Posterior cingulate gyrus (tissue), 11 donors: ENCODE measurements around the gene GALNT14.

ENCODE experiments used
- DNase-seq, 10 donors: peaks; one replicate each; pipeline versions ENCODE4 v3.0.0 to v3.0.0-alpha.2; 2020 to 2021; ENCODE audit warnings: mixed read lengths in 3 of 10
- intact Hi-C: fragments of 100-400 bp; cut with DNase I; formaldehyde crosslinking; loops from one replicate; pipeline ENCODE4 v1.15.1; 2023

The GALNT14 gene

DNA sequence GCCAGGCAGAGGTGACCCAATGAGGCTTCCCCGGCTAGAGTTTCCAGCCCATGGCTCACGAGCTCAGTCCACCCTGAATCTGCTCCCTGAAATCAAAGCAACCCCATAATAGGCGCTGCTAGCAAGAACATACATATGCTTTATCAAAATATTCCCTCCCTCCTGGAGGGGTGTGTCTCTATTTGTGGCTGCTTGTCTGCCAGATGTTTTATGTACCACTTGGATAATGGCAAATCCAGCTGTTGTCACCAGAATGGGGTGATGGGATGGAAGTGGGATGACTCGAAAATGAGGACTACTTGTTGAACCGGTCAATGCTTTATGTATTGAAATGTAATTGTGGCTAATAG, 152.0 kb downstream of the GALNT14 start:
- intact Hi-C loops, result no loop called here

DNA sequence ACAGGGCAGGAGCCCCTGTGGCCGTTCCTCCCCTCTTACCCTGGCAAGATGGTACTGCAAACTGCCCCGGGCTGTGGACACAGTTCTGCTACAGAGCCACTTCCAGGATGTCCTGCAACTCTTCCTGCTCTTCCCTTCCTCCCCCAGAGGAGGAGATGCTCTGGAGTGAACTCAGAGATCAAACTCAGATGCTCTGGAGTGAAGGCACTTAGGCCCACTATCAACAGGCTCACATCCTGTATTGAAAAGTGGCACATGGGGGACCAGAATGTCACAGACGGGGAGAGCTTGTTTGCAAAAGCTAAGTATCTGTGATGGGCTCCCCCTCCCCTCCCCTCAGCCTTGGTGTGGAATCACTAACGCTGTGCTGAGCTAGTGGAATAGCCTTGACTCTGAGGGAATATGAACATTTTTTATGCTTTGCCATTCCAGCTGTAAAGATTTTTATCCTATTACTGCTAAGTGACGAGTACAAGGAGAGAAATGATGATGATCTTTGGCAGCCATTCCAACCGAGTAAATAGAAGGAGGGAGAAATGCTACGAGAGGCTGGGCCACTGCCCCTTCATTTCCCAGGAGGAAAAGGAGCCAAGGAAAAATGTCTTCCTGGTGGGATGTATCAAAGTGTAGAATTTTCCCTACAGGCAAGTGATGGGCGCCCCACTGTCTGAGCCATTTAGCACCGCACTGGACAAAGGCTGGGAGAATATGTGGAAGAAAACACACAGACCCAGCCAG, 152.6 kb downstream of the GALNT14 start:
- no peak for DNase-seq
- intact Hi-C loops, result no loop called here

More for the DNA sequence above, 152.0 kb downstream of the GALNT14 start:
- DNase-seq, result no peak

DNA sequence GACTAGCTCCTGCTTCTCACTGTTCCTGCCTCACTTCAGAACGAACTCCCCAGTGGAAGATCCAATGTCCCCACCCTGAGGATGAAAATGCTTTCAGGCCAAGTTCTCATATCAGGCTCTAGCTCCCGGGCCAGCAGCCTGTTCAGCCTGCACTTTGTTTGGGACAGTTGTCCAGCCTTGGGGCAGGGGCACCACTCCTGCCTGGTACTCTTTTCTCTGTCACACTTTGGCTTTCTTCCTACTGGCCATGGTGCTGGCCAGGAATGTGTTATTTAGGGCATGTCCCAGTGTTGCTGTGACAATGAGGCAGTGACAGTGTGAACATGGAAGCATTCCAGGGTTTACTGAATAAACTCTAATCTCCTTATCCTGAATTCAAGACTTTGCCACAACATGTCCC, 154.1 kb downstream of the GALNT14 start:
- intact Hi-C loops, result no loop called here
- no peak for DNase-seq

DNA sequence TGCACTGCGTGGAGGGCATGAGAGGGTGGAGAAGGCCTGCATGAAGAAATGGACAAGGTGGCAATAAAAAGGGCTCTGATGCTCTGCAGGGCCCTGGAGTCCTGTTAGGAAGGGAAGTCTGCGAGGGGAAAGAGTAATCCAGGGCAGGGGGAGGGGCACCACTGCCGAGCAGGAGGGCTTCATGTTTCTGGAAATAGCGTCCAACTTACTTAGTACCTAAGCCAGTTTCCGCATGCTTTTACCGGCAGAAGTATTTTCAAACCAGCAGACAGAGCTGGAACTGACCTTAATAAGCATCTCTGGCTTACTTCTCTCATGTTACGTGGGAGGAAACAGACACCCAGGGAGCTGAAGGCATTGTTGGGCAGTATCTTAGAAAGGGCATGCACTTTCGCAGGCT, 156.7 kb downstream of the GALNT14 start:
- DNase-seq, result no peak
- intact Hi-C loops, result no loop called here

DNA sequence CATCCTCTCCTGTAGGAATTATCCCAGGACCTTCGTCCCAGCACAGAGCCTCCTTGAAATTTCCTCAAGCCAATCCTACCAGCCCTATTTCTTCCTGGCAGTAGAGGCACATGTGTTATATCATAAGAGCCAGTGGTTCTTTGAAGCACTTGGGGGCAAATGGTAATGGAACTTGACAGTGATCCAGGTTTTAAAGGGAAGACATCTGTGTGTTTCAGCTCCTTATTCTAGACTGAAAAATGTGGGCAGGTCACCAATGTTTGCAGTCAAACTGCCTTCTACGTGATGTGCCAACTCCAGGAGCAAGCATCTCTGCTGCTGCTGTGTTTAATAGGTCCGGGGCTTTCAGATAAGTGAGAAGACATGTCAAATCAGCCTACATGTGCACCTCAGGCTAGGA, 157.1 kb downstream of the GALNT14 start:
- DNase-seq, result no peak
- intact Hi-C loops, result no loop called here

DNA sequence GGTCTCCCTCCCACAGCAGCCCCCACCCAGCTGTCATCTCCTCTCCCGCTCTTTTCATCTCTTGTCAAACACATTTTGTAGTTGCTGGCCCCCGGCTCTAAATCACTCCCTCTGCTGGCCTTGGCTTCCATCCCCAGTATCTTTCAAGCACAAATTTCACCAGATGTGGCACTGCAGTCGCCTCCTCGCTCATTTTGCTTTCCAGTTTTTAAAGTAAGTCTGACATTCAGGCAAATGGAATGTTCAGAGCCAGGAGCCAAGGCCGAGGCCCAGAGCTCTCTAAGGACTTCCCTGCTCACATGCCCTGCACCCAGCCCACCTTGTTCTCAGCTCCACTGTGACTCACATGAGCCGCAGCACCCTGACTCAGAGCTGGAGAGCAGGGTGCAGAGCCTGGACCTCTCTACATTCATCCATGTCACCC, 158.4 kb downstream of the GALNT14 start:
- DNase-seq, result no peak

DNA sequence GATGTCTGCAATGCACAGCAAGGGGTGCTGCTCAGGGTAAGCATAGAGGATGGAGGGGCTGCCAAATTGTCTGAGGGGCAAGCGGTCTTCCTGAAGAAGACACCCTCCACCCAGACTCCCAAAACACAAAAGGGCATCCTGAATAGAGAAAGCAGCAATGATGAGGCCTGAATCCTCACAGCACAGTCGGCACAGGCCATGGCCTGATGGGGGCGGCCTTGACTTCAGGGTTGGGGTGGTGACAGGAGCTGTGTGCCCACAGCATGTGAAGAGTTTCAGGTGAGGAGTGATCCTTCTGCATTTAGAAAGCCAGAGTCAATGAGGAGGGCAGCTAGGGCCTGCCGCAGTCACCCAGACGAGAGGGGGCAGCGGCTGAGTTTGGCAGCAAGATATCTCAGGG, 159.4 kb downstream of the GALNT14 start:
- no peak for DNase-seq
- intact Hi-C loops, result no loop called here

More for the DNA sequence above, 158.4 kb downstream of the GALNT14 start:
- intact Hi-C loops, result no loop called here

DNA sequence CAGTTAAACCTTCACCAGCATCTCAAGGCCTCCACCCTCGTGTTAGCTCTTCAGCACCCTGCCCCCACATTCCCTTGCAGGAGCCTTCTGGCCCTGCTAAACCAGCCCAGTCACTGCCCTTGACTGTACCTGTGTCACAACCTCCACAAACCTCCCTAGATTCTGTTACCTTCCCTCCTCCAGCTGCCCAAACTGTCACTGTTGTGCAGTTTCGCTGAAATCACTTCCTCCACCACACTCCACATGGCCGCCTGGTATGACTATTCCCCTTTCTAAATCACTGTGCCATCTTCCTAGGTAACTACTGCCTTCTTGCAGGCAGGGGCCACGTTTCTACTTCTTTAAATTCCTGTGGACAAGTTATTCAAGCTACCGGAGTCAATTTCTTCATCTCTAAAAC, 160.2 kb downstream of the GALNT14 start:
- DNase-seq, result no peak
- intact Hi-C loops, result no loop called here

DNA sequence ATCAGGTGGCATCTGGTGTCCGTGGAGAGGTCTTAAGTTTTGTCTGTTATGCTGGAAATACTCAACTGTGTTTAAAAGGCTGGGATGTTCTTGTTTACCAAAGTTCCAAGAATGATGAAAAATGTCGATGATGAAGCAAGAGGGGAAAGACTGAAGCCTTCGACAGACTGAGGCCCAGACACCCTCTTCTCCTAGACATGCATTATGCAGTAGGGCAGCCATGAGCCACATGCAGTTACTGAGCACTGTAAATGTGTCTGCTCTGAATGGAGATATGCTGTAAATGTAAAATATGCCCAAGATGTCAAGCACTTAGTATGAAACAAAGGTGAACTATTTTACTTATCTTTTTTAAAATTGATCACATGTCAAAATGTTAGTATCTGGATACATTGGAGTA, 163.1 kb downstream of the GALNT14 start:
- intact Hi-C loops, result no loop called here
- DNase-seq, result no peak

DNA sequence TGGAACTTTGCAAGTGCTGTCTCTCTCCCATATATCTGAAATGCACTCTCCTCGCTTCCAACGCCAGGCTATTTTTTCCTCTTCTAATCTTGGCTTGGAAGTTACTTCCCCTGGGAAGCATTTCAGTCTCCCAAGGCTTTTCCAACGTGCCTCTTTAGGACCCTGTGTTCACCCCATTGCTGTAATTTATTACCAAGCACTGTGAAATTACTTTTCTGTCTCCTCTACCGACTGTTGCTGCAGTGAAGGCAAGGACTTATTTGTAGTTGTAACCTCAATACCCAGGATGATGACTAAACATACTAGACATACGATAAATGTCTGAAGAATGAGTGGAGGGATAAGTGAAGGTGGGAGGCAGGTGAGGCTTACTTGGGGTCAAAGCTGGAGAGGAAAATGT, 163.7 kb downstream of the GALNT14 start:
- DNase-seq, result no peak
- intact Hi-C loops, result no loop called here

DNA sequence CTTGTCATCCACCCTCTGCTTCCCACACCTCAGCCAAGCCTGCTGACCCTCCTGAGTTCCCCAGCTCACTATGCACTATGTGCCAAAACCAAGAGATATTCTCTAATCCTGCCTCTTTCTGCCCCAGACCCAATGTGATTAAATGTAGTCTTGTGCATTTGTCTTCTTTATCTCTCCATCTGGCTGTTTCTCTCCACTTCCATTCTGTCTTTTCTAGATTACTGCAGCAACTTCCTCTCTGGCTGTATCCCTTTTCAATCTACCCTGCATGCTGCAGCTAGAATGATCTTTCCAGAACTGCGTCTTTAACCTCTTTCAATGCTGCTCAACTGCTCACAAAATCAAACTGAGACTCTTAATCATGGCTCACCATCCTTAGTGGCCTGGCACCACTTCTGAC, 164.1 kb downstream of the GALNT14 start:
- intact Hi-C loops, result no loop called here
- no peak for DNase-seq

DNA sequence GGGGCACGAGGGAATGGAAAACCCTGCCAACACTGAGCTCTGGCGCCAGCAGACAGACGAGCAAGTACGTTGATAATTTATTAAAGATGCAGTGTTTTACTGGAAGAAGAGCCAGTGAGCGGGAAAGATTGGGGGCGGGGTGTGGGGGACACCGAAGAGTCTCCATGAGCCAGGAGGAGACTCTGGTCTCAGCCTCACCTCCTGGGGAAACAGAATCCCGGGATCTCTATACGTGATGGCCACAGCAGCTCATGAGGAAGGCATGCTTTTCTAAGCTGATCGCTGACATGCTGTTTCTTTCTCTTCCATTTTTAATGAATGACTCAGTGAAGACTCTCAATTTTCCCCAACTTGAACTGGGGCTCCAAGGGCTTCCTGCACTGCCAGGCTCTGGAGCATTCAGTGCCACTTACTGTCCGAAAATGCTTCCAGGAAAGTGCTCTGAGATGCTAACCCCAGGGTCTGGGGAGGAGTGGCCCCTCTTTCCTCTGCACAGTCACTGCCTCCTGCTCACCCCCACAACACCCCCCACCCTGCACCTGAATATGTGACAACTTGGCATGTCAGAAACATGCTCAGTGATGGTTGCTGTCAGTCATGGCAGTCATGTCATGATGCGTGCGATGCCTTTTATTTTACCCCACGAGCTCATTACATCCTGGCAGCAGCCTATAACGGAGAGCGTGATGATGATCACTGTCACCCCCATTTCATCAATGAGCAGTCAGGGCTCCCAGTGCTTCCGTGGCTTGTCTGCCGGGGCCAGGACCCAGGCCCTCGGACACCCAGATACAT, 166.8 kb downstream of the GALNT14 start:
- intact Hi-C loops, result no loop called here
- DNase-seq, result no peak

DNA sequence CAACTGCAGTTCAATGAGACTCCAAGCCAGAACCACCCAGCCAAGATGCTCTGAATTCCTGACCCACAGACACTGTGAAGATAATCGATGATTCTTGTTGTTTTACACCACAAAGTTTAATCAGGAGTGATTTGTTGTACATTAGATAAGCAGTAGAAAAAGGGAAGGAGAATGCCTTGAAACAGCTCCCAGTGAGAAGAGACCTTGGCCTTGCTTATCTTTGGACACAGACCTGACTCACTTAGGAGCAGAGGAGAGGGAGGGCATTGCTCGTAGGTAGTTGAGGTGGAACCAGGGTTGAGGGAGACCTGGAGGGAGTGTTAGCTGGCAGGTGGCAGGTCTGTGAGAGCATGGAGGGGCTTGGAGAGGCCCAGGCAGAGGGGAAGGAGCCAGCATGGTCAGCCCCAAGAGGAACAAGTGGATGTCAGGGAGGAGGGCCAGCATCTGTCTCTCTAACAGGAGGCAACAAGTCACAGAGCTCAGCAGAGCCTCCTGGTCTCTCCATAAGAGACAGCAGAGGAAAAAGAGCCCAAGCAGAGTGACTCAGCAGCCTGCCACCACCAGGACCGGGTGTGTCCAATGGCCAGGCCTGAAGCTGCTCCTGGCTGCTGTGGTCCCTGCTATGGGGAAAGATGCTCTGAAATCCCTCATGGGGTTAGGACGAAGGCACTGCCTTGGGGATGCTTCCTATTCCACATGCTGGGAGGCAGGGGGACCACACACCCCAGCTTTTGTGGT, 169.4 kb downstream of the GALNT14 start:
- intact Hi-C loops, result no loop called here
- no peak for DNase-seq

DNA sequence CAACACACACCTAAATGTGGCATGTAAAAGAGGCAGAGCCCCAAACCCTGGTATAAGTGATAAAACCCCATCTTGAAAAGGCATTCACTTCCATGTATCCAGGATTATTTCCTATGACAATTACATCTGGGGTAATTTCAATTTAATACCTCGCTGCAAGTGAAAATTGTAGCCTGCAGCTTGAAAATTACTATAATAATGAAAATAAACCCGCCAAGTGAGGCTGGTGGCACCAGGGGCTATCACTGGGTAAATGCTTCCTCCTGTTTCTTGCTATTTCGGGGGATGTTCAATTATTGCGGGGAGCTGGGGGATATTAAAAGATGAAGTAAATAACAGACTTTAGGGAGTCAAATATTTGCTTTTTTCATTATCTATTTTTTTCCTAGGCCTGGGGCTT, 171.5 kb downstream of the GALNT14 start:
- no peak for DNase-seq
- intact Hi-C loops, result no loop called here

DNA sequence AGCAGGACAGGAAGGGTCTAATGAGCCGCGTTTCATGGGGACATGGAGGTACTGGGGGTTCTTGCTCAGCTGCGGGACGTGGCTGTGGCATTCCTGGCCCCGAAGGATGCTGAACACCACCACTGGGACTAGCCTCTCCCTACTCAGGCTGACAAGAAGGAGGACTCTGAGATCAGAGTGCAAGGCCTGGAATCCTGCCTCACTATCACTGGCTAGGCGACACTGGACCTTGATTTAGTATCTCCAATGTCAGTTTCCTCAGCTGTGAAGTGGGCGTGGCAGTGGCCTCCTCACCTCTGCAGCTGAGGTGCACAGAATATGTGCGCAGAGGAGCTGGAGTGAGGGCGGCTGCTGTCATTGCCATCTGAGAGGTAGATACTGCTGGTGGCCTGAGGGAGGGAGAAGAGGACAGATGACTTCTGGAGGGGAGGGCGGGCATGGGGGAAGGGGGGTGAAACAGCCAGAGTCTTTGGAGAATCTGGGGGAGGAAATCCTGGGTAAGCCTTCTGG, 173.2 kb downstream of the GALNT14 start:
- DNase-seq, result no peak
- intact Hi-C loops, result no loop called here

DNA sequence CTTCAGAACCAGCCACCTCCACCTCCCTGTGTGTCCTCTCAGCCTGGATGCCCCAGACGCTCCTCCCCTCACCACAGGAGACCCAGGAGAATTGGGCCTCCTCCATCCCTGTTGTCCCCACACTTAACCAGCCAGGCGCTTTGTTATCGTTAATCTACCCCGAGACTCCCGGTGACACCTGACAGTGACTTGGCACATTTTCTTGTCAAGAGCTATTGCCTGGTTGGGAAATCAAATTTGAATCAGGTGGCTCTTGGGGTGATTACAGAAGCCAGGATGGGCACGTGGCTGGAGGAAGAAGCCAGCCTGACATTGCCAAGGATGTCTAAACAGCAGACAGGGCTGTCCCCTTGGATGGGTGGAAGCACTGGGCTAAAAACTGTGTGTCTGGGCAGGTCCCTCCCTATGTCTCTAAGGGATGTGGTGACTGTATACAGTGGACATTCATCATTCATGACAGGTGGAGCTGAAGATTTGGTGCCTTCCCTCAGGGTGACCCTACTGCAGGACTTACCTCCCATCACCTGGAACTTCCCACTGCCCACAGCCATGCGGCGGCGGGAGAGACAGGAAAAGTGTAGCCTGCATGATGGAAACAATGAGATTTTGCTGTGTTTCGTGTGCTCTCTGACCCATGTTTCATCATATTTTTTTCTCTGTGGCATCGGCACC, 173.8 kb downstream of the GALNT14 start:
- DNase-seq, result peak in 1 of 10 donors; percentile 55
- intact Hi-C loops, result no loop called here

DNA sequence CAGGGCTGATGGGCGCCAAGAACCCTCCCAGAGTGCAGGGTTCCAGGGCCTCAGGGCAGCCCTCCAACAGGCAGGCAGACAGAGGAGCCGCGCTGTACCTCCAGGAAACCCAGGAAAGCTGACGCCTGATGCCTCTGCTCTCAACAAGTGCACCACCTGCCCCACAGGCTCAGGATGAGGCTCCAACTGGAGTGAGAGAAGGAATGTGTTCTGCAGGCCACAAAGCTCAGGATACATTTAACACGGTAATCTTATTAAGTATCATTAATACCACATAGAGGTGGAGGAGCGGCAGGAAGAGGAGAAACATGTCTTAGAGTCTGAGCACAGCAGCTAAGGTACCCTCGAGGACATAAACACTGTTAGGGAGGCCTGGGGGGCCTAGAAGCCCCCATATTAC, 175.1 kb downstream of the GALNT14 start:
- no peak for DNase-seq
- intact Hi-C loops, result no loop called here

DNA sequence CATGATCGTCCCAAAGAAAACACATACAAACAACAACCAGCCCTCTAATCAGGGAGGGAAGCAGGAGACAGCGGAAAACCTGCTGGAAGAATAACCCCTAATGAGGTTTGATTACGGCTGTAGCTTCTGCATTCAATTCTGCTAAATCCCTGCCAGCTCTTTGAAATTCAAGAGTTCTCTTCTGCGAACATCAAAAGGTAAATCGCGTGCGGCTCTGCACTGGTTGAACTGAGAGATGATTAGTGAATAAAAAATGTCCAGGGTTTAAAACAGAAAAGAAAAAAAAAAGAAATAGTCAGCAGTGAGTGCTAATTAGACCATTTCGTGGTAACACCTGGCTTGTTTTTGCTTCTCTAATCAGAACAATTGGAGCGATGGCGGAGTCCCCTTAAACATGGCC, 178.0 kb downstream of the GALNT14 start:
- intact Hi-C loops, result no loop called here
- no peak for DNase-seq

DNA sequence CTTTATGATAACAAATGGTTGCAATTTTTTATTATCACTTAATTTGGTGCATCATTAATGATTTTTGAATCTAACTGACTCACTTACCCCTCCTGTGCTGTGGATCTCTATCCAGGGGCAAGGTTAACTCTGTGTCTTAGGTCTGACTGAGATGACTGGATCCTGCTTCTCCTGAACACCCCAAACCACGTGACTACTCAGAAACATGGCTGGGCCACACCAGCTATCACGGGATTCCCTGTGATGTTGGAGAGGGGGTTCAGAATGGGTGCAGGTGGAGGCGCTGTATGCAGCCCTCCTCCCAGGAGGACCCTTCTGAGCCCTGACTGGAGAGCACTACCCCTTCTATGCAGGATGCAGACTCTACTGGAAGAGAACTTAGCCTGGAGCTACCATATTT, 178.6 kb downstream of the GALNT14 start:
- intact Hi-C loops, result no loop called here

DNA sequence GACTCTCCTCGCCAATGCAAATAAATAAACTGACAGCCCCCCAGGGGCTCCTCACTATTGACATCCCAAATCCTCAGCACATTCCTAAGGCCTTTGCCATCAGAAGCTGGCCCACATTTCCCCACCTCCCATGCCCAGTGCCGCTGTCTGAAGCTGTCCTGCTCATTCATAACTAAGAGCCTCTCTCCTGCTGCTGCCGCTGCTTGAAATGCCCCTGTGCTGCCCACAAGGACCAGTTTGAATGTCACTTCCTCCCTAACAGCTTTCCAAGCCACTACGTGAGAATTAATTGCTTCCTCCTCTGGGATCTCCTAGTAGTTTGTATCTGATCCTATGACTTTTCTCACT, 179.3 kb downstream of the GALNT14 start:
- no peak for DNase-seq
- intact Hi-C loops, result no loop called here

More for the DNA sequence above, 178.6 kb downstream of the GALNT14 start:
- no peak for DNase-seq
